Endothelial cell of umbilical vein (primary cell): ENCODE measurements around the gene SEBOX. TPM values are rescaled to one million over a fixed set of nuclear protein-coding genes. Genes with fewer than 3 reads are reported as not detected.

Experiments used
- BruUV-seq: library from RNA; stranded (reverse); fragments of 400-500 nt; replicated peaks from 2 replicates; lab custom pipeline; 2021; lab: Mats Ljungman, UMichigan
- CTCF ChIA-PET: fragments of 300-600, 350-600 bp; sonication (Branson Sonifier 250); formaldehyde crosslinking; loops from one replicate; lab custom pipeline; 2021; ENCODE audit warnings: antibody characterized with exemption, inconsistent platforms; lab: Charles Lee
- POLR2A ChIA-PET: fragments of 300-600, 350-600 bp; sonication (Branson Sonifier 250); formaldehyde crosslinking; loops from one replicate; lab custom pipeline; 2021; ENCODE audit warnings: antibody characterized with exemption, inconsistent platforms; lab: Charles Lee
- DNase-seq: peaks from one replicate; pipeline ENCODE4 v3.0.0-alpha.2; 2011; ENCODE audit warnings: low read depth, low spot score
- FAIRE-seq: peaks from 2 replicates; lab custom pipeline; 2011; peaks lifted over from hg19 to GRCh38; lab: Jason Lieb, UNC
- H2AFZ ChIP-seq: 2 replicates; pipeline ENCODE4 v1.6.0; 2012; ENCODE audit warnings: low read depth, low read length, control low read depth, inconsistent platforms
- H3K27ac ChIP-seq: 2 replicates; pipeline ENCODE4 v1.5.1; 2011; ENCODE audit warnings: low read depth, mild to moderate bottlenecking, control low read depth, low read length, moderate library complexity; ENCODE audit not compliant: insufficient read depth
- H3K27me3 ChIP-seq, 2 experiments: 2 replicates each; pipeline versions ENCODE4 v1.6.0 to v1.6.1; 2011; ENCODE audit warnings: low read length in 2 of 2, mixed read lengths in 1 of 2; ENCODE audit not compliant: control insufficient read depth in 2 of 2, insufficient read depth in 2 of 2
- H3K36me3 ChIP-seq, 2 experiments: 2 replicates in 1 of 2; 3 replicates in 1 of 2; pipeline ENCODE4 v1.5.1; 2011; ENCODE audit warnings: low read length in 2 of 2, mild to moderate bottlenecking in 1 of 2, moderate library complexity in 1 of 2; ENCODE audit not compliant: control insufficient read depth in 2 of 2, insufficient read depth in 2 of 2; ENCODE audit errors: extremely low read depth in 1 of 2
- H3K4me1 ChIP-seq: 3 replicates; pipeline ENCODE4 v1.5.1; 2011; ENCODE audit warnings: mild to moderate bottlenecking, low read length; ENCODE audit not compliant: control insufficient read depth, insufficient read depth; ENCODE audit errors: extremely low read depth
- H3K4me2 ChIP-seq: 2 replicates; pipeline ENCODE4 v1.6.1; 2011; ENCODE audit warnings: low read length, control low read depth, mixed read lengths; ENCODE audit not compliant: insufficient read depth
- H3K4me3 ChIP-seq, 3 experiments: fragments of 200-600 bp in 1 of 3; sonication (generic), shearing (Covaris generic) in 1 of 3; replicated peaks in 1 of 3; 2 replicates each; pipeline ENCODE4 v1.5.1; 2011 to 2016; ENCODE audit warnings: control low read depth in 3 of 3, low read length in 3 of 3, mild to moderate bottlenecking in 2 of 3, inconsistent platforms in 1 of 3, low read depth in 1 of 3, moderate library complexity in 1 of 3; ENCODE audit not compliant: insufficient read depth in 1 of 3
- H3K79me2 ChIP-seq: 2 replicates; pipeline ENCODE4 v1.6.0; 2012; ENCODE audit warnings: low read length, inconsistent platforms; ENCODE audit not compliant: control insufficient read depth, insufficient read depth
- H3K9ac ChIP-seq: replicated peaks from 2 replicates; pipeline ENCODE3; 2011; ENCODE audit warnings: low read length, control low read depth; ENCODE audit not compliant: insufficient read depth; ENCODE audit errors: extremely low read depth
- H3K9me1 ChIP-seq: replicated peaks from 3 replicates; pipeline ENCODE4 v1.6.0; 2011; ENCODE audit warnings: mild to moderate bottlenecking, low read length; ENCODE audit not compliant: control insufficient read depth, insufficient read depth; ENCODE audit errors: extremely low read depth
- H3K9me3 ChIP-seq: replicated peaks from 2 replicates; pipeline ENCODE4 v1.5.1; 2012; ENCODE audit warnings: low read length, inconsistent platforms; ENCODE audit not compliant: control insufficient read depth, insufficient read depth
- H4K20me1 ChIP-seq: replicated peaks from 2 replicates; pipeline ENCODE3; 2011; ENCODE audit warnings: mild to moderate bottlenecking, low read length; ENCODE audit not compliant: control insufficient read depth, insufficient read depth; ENCODE audit errors: extremely low read depth
- EZH2 ChIP-seq: IDR thresholded peaks from 2 replicates; pipeline ENCODE4 v1.6.1; 2012; ENCODE audit warnings: borderline replicate concordance, low read depth, mild to moderate bottlenecking, moderate library complexity, low read length, inconsistent platforms; ENCODE audit not compliant: severe bottlenecking
- FOS ChIP-seq: IDR thresholded peaks from 2 replicates; pipeline ENCODE4 v1.6.1; 2011; ENCODE audit warnings: mild to moderate bottlenecking, low read length, moderate library complexity, borderline replicate concordance; ENCODE audit not compliant: insufficient read depth
- GATA2 ChIP-seq: IDR thresholded peaks from 2 replicates; pipeline ENCODE4 v1.7.0; 2011; ENCODE audit warnings: low read depth, mild to moderate bottlenecking, moderate library complexity, mixed read lengths, low read length; ENCODE audit not compliant: insufficient read length, insufficient read depth
- JUN ChIP-seq: IDR thresholded peaks from 2 replicates; pipeline ENCODE4 v1.6.1; 2011; ENCODE audit warnings: borderline replicate concordance, low read depth; ENCODE audit not compliant: insufficient read length, insufficient read depth
- MAX ChIP-seq: IDR thresholded peaks from 2 replicates; pipeline ENCODE4 v1.6.1; 2011; ENCODE audit not compliant: insufficient read depth, insufficient read length
- MYC ChIP-seq: IDR thresholded peaks from one replicate; pipeline ENCODE4 v1.6.1; 2011; ENCODE audit warnings: mild to moderate bottlenecking, low read depth, low read length
- POLR2A ChIP-seq: IDR thresholded peaks from 2 replicates; pipeline ENCODE4 v1.6.1; 2012; ENCODE audit warnings: low read depth, mild to moderate bottlenecking, control low read depth, low read length
- POLR2AphosphoS5 ChIP-seq: IDR thresholded peaks from 2 replicates; pipeline ENCODE4 v1.6.1; 2012; ENCODE audit warnings: low read depth, mild to moderate bottlenecking, control low read depth, low read length, moderate library complexity; ENCODE audit not compliant: insufficient read depth
- dilution Hi-C: fragments of 300-500 bp; cut with MboI; formaldehyde crosslinking; loops from one replicate; pipeline ENCODE4 v1.15.0; 2019; ENCODE audit warnings: low sequenced_read_pairs; ENCODE audit not compliant: extremely low pct_ligation_motif_present
- intact Hi-C: fragments of 100-400 bp; cut with micrococcal nuclease; formaldehyde crosslinking; loops from one replicate; pipeline ENCODE4 v1.10.0; 2022
- polyA plus RNA-seq, 4 experiments: library from polyadenylated mRNA; depleted of rRNA in 3 of 4; stranded (reverse) in 3 of 4; unstranded in 1 of 4; fragments of >200 nt; gene quantifications; 2 replicates each; pipeline versions ENCODE4 v1.2.1 to v1.2.3, GENCODE V29; 2011 to 2012; ENCODE audit warnings: missing spikeins in 1 of 4
- total RNA-seq: library from RNA; stranded (reverse); gene quantifications from 2 replicates; pipeline ENCODE4 v1.2.3, GENCODE V29; 2021
- TF ChIP-seq, protein P1 (sequence below), 2 donors: IDR thresholded peaks; 1 replicate in 1 of 2; 2 replicates in 1 of 2; pipeline ENCODE4 v1.5.1; 2011; ENCODE audit warnings: low read length in 2 of 2, mild to moderate bottlenecking in 2 of 2, moderate library complexity in 2 of 2, control low read depth in 1 of 2, inconsistent platforms in 1 of 2, low read depth in 1 of 2; ENCODE audit not compliant: insufficient read depth in 1 of 2; ENCODE audit errors: extremely low read depth in 1 of 2

Gene SEBOX
- total and polyA plus RNA-seq, 2 donors (not counting 3 experiments of a cell fraction or from before 2014, with no cell fraction given) = not detected

GRCh38 chr17:28335201-28335958 is 29.6 kb downstream of the SEBOX start, which contains the start of the genes IFT20 and TNFAIP1:
Gene IFT20 (minus strand): TSS chr17:28335472. CDS start chr17:28331985, 3,487 bp downstream.
Gene TNFAIP1 (plus strand): TSS chr17:28335761. CDS start chr17:28339522, 3,761 bp downstream.
- dilution Hi-C loops = no loop called here
- no TSS peak for BruUV-seq

More at GRCh38 chr17:28335201-28335958, 29.6 kb downstream of the SEBOX start, which contains the start of the genes IFT20 and TNFAIP1:
- Histone ChIP-seq H3K36me3 (peaks cover 4 to 20% of the 10 kb centered on the region in 2 experiments), H3K4me2 (peak within 1 kb of the TSS; percentile 78), H3K4me1 (peaks cover 40% of the 10 kb centered on the region), H3K9me3 (no peaks in the 10 kb centered on the region), H3K27ac (peak within 1 kb of the TSS; percentile 86), H3K4me3 (peak within 1 kb of the TSS; percentile 75 to 98 (median 88)), H3K9me1 (no peaks in the 10 kb centered on the region), H3K9ac (peak within 1 kb of the TSS; percentile 98), H4K20me1 (no peaks in the 10 kb centered on the region), H3K79me2 (peaks cover 55% of the 10 kb centered on the region), H3K27me3 (no peaks in the 10 kb centered on the region), H2AFZ (peak within 1 kb of the TSS; percentile 26)
- intact Hi-C loops = loop anchor here (1.0 to 5.0 kb wide), 4 partner anchors 16 to 355 kb away; partner anchors contain the start of genes NLK, POLDIP2 and TMEM97
- DNase-seq (peak; percentile 100), FAIRE-seq (peak; percentile 100)
- CTCF ChIA-PET = interaction anchor here (1.1 to 2.5 kb wide), 11 partner anchors 11 to 575 kb away, joined by 3 to 31 read pairs (median 7); partner anchors contain the start of genes LYRM9, POLDIP2 and TMEM97
- POLR2A ChIA-PET = interaction anchor here (0.6 to 2.1 kb wide), 10 partner anchors 11 to 353 kb away, joined by 3 to 34 read pairs (median 4); partner anchors contain the start of genes POLDIP2, SARM1 and TMEM97
- TF ChIP-seq, protein P1, sequence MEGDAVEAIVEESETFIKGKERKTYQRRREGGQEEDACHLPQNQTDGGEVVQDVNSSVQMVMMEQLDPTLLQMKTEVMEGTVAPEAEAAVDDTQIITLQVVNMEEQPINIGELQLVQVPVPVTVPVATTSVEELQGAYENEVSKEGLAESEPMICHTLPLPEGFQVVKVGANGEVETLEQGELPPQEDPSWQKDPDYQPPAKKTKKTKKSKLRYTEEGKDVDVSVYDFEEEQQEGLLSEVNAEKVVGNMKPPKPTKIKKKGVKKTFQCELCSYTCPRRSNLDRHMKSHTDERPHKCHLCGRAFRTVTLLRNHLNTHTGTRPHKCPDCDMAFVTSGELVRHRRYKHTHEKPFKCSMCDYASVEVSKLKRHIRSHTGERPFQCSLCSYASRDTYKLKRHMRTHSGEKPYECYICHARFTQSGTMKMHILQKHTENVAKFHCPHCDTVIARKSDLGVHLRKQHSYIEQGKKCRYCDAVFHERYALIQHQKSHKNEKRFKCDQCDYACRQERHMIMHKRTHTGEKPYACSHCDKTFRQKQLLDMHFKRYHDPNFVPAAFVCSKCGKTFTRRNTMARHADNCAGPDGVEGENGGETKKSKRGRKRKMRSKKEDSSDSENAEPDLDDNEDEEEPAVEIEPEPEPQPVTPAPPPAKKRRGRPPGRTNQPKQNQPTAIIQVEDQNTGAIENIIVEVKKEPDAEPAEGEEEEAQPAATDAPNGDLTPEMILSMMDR (IDR thresholded peaks at IDR 0.05; ENCODE audit: extremely low read depth in 1 of 2, insufficient read depth in 1 of 2, low read depth in 1 of 2, low read length in 2 of 2) = no peak
- TF ChIP-seq MYC (no peak), EZH2 (no peak), POLR2A (peak; percentile 80), GATA2 (no peak), POLR2AphosphoS5 (peak; percentile 64), FOS (peak; percentile 16), MAX (no peak), JUN (peak; percentile 94)
